Endometrial microvascular endothelial cells (primary cell): ENCODE measurements around the gene CNST. TPM values are rescaled to one million over a fixed set of nuclear protein-coding genes. Genes with fewer than 3 reads are reported as not detected.
"Not testable (repeated sequence)": the region's sequence is repeated elsewhere in the genome, so short reads cannot be mapped to it uniquely, and the experiment has no call there.

Source experiments
- in situ Hi-C: cut with HindIII; loops from 2 replicates; pipeline ENCODE4 v1.10.0; 2017; ENCODE audit warnings: low sequenced_read_pairs, low pct_unique_long_range_greater_than_20kb; ENCODE audit errors: inconsistent ontology term
- total RNA-seq: library from RNA; depleted of rRNA; stranded (reverse); fragments of >200 nt; gene quantifications from one replicate; pipeline ENCODE4 v1.2.3, GENCODE V29; 2015; ENCODE audit errors: inconsistent ontology term

CNST gene
- total RNA-seq, 1 donor from 2014 or later: 20.3 TPM

DNA sequence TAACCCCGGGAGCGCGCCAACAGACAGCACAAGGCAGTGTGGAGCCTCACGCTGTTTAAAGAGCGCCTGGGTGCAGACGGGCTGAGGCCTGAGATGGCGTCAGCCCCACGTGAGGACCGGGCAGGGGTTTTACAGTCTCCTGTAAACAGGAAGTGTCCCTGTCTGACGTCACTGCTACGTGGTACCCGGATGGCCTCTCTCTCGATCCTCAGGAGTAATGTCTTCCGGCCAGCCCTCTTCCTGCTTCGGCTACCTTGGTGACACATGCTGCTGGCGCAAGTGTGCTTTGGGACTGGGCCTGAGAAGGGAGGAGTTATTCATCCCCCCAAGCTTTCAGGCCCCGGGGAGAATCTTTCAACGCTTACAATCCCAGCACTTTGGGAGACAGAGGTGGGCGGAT lies 41.2 kb downstream of the CNST start:
- in situ Hi-C loops: no loop called here

DNA sequence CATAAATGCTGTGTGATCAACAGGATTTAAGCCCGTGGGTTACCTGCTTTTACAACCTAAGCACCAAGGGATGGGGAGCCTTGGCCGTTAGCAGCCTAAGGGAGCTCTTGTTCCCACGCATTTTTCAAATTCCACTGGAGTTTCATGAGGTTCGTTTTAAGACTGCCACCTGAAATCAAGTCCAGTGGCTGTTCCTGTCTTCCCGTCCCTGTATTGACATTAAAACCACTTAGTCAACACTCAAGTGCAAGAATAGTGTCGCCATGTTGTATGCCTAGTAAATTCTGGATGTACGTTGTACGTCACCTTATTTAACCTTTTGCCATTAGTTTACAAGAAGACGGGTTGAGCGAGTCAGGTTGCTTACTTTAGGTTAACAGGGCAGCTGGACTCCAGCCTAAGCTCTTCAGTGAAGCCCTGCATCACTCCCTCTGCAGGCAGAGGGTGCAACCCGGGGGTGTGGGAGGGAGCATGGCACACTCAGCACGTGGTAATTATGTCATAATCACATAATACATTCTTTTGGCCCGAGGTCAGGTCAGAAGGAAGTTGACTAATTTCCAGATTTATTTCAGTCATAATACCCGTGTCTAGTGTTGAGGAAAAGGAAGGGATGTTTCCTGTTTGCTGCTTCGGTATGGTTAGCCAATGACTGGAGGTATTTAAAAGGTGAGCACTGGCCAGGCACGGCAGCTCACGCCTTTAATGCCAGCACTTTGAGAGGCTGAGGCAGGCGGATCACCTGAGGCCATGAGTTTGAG lies 42.5 kb downstream of the CNST start:
- in situ Hi-C loops: no loop called here

DNA sequence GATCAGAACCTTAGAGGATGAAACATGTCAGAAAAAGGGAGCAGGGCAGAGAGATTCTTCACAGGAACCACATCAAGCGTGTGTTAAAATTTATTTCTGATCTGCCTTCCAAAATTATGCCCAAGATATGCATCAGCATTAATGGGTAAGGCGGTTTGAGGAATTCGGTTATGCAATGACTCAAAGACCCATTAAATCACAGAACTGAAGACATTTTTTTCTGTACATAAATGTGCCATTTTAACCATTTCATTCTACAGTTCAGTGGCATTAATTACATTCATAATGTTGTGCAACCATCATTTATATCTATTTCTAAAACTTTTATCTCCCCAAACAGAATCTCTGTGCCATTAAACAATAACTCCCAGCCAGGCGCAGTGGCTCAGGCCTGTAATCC lies 43.4 kb downstream of the CNST start:
- in situ Hi-C loops: no loop called here

DNA sequence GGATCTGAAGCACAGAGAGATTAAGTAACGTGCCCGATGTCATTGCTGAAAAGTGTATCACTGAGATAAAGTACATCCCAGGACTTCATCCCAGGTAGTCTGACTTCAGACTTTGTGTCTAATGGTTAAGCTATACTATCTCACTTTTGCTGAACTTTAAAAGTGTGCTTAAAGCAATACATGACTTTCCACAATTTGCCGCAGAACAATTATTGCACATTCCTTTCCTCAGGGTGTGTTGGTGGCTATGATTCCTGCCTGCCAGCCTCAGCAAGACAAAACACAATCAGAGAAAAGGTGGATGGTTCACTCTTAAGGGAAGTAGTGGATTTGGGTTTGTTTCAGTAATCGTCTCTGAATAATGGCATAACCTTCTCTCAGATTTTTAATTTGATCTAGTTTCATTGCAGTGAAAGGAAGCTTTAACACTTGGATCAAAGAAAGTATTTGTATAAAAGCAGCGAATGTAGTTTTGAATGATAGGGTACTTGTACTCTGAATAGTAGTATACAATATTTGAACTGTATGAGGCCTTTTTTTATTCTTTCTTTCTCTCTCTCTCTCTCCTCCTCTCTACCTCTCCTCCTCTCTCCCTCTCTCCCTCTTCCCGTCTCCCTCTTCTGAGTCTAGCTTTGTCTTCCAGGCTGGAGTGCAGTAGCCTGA lies 47.0 kb downstream of the CNST start:
- in situ Hi-C loops: no loop called here

DNA sequence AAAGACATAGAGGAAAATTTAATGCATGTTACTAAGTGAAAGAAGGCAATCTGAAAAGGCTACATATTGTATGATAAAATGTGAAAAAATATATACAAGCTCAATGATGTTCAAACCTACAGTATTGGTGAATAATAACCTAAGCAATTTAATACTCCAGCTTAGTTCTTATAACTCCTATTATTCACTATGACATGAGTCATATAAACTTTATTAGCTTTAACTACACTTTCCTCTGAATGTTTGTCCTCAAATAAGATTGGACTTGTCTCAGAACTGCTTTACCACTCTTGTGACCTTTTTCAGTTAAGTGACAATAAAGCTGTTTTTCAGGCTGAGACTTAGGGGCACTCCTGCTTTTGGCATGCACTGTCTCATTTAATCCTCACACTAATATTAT lies 50.9 kb downstream of the CNST start:
- in situ Hi-C loops: no loop called here

DNA sequence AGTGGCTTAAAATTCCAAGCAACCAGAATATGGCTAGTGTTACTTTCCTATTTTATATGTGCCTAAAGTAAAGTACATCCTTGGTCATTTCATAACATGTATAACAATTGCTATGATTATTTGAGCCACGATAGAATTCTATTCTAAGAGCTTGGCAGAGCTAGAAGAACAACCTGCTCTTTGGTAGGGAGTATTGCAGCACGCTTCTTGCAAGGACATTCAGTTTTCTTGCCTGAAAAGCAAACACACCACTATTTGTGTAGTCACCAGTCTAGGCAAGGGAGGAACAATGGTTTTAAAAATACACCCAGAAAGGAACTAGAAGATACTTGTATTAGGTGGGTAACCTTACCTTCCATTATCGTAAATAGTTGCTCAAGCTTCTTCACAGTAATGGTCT lies 51.5 kb downstream of the CNST start:
- in situ Hi-C loops: no loop called here

DNA sequence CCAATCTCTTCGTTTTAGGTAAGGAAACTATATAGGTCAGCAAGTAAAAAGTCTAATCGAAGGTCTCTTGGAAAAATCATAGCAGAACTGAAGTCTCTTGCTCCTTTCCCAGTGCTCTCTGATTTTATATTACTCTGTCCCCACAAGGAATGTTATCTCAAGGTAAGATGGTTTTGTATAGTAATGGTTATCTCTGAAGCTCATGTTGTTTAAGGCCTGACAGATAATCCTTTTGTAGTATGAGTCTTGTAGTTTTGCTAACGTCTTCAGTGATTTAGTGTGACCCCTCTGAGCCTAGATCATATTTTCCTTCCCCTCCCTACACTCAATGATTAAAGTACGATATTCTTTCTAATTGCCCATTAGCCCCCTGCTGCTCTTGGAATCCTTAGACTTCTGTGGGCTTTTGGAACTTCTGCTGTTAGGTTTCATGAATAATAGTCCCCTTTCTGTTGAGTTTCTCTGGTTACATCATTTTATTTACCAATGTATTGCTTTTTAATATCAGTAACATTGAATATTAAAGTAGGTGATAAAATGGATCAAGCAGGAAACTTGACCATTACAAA lies 52.1 kb downstream of the CNST start:
- in situ Hi-C loops: no loop called here

DNA sequence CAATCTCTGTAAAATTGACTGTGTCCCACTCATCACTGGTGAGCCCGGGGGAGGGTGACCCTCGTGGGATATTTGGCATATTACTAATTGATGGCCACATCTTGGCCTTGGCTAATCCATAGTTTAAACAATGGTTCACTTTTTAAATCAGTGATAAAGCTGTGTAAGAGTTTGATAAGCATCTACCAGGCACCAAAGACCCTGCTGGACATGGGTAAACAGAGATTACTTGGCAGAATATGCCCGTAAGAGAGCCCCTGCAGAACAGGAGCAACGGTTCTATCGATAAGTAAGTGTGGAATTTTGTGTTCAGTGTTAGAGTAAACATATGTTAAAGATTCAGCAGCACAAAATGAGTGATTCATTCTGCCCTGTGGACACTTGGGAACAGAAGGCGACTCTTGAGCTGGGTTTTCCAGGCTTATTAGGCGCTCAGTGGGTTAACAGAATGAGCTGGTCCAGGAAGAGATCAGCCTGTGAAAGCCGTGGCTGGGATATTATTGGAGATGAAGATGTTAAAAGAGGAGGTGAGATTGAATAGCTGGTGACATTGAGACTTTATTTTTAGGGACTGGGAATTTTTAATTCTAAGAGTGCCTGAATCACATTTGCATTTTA lies 55.9 kb downstream of the CNST start:
- in situ Hi-C loops: no loop called here

DNA sequence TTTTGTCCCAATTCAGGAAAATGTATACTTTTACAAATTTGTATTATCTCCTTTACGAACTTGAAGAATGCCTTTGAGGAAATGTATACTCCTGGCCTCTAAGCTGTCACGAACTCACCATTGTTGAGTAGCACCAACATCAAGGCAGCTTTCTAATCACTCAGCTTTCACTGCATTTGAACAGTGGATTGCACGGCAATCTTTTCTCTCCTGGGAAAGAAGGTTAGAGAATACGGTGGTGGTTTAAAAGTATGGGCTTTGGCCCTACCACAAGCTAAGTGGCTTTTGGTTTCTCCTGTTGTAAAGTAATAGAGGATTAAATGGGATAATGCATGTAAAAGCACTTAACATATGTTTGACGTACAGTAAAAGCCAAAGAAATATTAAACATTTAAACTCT lies 57.8 kb downstream of the CNST start:
- in situ Hi-C loops: no loop called here

DNA sequence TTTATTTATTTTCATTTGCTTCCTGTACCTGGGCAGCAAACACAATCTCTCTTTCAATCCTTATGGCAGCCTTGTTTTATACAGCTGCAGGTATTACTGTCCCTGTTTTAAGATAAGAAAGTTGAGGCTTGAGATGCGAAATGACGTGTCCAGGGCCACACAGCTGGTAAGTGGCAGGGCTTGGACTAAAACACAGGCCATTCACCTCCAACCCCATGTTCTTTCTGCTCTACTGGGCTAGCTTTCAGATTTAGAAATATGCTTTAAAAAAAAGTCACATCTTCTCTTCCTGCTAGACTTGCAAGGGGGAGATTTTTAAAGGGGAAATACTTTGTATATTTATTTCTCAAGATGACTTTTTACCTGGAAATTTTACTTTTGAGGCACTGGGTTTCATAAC lies 62.8 kb downstream of the CNST start:
- in situ Hi-C loops: no loop called here

DNA sequence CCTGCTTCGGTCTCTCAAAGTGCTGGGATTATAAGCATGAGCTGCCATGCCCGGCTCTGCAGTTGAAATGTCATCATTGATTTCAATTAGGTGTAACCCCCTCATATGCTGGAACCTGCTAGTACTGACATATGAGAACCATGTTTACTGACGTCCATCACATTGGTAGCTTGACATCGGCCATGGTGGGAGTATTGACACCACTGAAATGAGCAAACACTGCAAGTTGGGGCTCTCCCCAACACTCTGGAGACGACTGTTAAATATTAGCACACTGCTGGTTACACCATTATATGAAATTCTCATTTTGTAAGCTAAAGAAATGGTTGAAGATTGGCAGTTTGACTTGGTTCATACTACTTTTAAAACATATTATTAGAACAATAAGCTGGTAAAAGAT lies 63.7 kb downstream of the CNST start:
- in situ Hi-C loops: no loop called here

DNA sequence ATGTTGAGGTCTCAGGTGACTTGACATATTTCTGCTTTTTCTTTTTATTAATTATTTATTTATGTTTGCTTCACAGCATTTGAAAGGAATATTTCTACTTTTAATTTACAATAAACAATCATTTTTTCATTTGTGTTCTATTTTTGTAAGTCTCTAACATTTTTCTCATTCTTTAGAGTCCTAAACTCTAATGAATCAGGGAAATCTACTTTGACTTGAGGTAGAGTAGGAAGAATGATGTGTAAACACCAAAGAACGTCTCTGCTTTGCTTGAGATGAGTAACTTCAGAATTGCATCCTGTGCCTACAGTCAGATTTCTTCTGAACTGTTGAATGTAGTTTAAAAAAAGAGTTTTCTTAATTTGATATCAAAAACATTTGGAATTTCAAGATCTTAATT lies 65.2 kb downstream of the CNST start:
- in situ Hi-C loops: no loop called here

DNA sequence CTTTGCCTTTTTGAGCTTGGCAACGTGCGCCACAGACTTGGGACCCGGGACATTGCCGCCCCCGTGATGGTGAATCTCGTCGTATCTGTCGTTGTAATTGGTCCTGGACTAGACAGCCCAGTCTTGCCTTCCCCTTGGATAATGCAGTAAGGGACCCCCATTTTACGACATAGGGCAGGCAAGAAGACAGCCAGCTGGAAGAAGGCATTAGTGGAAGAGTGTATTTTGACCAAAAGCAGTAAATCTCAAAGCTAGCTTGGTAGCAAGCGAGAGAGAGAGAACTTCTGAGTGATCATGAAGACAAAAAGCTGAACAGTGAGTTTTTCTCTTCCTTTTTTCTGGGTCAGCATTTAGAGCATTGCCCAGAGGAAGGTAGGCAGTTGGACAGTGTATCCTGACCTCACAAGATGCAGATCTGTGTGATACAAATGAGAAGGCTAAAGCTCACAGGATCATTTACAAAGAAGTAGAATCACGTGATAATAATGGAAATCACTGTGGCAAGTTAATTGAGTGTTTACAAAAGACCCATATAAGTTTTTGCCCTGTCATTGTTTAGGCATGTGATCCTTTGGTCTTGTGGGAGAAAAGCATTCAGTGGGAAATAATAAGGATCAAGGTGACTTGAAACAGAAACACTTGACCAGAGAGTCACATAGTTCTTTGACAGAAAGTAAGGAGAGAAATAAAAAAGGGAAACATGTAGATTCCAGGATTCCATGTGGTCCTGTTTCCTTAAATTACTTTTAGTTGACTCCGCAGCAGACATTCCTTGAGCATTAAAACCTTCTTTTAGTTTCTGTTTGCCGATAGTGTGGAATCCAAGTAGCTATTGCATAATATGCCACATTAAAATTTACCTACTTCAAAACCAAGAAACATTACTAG lies 66.3 kb downstream of the CNST start:
- in situ Hi-C loops: no loop called here

DNA sequence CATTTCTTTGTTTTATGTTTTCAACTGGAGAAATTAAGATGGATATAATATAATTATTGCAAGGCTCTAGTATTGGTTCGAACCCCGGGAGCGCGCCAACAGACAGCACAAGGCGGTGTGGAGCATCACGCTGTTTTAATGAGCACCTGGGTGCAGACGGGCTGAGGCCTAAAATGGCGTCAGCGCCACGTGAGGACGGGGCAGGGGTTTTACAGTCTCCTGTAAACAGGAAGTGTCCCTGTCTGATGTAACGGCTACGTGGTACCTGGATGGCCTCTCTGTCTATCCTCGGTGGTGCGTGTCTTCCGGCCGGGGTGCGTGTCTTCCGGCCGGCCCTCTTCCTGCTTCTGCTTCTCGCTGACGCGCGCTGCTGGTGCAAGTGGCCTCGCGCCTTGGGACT lies 68.4 kb downstream of the CNST start:
- in situ Hi-C loops: not testable (repeated sequence)

DNA sequence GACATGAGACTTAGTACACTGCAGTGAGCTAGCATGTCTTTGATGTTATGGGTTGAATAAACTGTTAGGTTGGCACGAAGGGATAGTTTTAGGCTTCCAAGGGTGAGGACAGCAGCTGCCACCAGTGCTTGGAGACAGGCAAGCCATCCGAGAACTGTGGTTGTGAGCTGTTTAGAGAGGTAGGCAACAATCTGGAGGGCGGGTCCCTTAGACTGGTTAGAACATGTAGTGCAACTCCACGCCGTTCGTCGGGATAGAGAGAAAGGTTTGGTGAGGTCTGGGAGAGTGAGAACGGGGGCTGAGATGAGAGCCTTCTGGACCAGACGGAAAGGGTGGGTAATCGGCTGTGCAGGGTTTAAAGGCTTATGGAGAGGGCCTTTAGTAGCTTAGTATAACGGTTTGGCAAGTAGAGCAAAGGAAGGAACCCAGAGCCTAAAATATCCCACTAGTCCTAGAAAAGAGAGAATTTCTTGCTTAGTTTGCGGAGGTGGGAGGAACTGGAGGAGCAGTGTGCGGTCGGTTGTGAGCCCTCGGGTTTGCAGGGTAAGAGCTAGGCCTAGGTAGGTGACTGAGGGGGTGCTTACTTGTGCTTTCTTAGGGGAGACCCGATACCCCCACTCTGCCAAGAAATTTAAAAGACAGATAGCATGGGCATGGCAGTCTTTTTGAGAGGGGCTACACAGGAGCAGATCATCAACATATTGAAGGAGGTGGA lies 72.8 kb downstream of the CNST start:
- in situ Hi-C loops: no loop called here

DNA sequence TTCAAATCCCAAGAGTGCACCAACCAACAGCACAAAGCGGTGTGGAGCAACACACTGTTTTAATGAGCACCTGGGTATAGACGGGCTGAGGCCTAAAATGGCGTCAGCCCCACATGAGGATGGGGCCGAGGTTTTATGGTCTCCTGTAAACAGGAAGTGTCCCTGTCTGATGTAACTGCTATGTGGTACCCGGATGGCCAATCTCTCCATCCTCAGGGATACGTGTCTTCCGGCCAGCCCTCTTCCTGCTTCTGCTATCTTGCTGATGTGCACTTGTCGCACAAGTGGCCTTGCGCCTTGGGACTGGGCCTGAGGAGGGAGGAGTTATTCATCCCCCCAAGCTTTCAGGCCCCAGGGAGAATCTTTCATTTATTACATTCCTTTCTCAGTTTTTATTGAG lies 73.5 kb downstream of the CNST start:
- in situ Hi-C loops: no loop called here

DNA sequence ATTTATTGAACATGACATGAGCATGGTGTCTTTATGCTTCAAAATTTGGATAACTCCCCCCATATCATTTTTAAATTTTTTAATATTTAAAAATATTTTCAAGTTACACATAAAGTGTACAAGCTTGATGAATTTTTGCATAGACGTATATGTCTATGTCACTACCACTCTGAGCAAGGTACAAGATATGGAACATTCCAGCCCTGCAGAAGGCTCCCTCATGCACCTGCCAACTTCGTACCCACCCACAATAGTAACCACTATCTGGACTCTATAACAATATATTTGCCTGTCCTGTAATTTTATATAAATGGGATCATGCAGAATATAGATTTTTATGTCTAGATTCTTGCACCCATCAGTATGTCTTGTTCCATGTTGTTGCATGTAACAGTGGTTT lies 74.5 kb downstream of the CNST start:
- in situ Hi-C loops: no loop called here

DNA sequence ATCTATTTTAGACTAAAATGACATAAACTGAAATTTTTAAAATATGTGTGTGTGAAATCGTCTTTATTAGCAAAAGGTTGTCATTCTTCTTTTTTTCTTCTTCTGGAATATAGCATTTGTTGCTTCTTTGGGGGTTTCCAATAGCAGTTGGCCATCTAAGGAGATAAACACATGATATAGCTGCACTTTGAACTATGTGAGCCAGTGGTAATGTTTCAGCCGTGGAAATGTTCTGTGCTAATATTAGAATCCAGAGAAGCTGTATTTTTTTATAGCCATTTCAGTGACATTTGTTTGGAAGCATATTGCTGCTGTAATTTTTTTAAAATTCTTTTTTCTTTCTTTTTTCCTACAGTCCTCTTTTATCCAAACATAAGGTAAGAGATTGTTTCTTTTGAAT lies 75.1 kb downstream of the CNST start:
- in situ Hi-C loops: no loop called here

DNA sequence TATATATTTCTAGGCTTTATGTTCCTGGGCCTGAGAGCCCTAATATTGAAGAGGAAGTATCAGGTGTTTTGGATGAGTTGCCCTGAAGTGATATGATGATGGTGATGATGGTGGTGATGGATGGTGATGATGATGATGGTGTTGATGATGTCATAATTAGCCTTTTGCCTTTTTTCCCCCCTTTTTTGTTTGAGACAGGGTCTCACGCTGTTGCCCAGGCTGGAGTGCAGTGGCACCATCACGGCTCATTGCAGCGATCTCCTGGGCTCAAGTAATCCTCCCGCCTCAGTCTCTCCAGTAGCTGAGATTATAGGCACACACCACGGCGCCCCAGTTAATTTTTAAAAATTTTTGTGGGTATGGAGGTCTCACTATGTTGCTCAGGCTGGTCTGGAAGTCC lies 76.5 kb downstream of the CNST start:
- in situ Hi-C loops: no loop called here
